HEK293 (cell line): ENCODE measurements around the gene VDR.

ENCODE experiments used
- CTCF ChIA-PET: fragments of 350-600 bp; formaldehyde crosslinking; extraction: SDS; loops from one replicate; lab custom pipeline; 2021; ENCODE audit warnings: antibody characterized with exemption; lab: Yijun Ruan, JAX
- POLR2A ChIA-PET: fragments of 300-600 bp; formaldehyde crosslinking; extraction: SDS; loops from one replicate; lab custom pipeline; 2020; ENCODE audit warnings: antibody characterized with exemption, inconsistent platforms; lab: Yijun Ruan, JAX
- H3K27ac ChIP-seq: fragments of 200-500 bp; sonication (Bioruptor generic); 2 replicates; pipeline ENCODE4 v1.5.1; 2014; ENCODE audit warnings: low read depth, low read length, control low read depth, inconsistent platforms; ENCODE audit errors: extremely low read depth
- H3K36me3 ChIP-seq, 2 experiments: fragments of 200-500 bp in 1 of 2; sonication (Bioruptor generic) in 1 of 2; 1 replicate in 1 of 2; 2 replicates in 1 of 2; pipeline ENCODE4 v1.5.1; 2014 to 2017; ENCODE audit warnings: inconsistent platforms in 2 of 2, low read length in 2 of 2; ENCODE audit not compliant: control insufficient read depth in 2 of 2, insufficient read depth in 1 of 2
- H3K4me1 ChIP-seq: fragments of 200-500 bp; sonication (Bioruptor generic); 2 replicates; pipeline ENCODE4 v1.5.1; 2014; ENCODE audit warnings: mild to moderate bottlenecking, low read length, inconsistent platforms; ENCODE audit not compliant: control insufficient read depth, insufficient read depth
- H3K4me3 ChIP-seq: 2 replicates; pipeline ENCODE4 v1.5.1; 2011; ENCODE audit warnings: low read depth, mild to moderate bottlenecking, control low read depth, low read length, moderate library complexity
- H3K9me3 ChIP-seq: fragments of 200-500 bp; sonication (Bioruptor generic); 2 replicates; pipeline ENCODE4 v1.5.1; 2014; ENCODE audit warnings: low read depth, low read length, inconsistent platforms; ENCODE audit not compliant: control insufficient read depth, insufficient read depth
- BCL11A ChIP-seq: fragments of 450-650 bp; formaldehyde crosslinking; IDR thresholded peaks from 2 replicates; pipeline ENCODE4 v1.5.1; 2016; ENCODE audit warnings: low read depth, missing biosample characterization, missing genetic modification characterization
- GLIS1 ChIP-seq: fragments of 450-650 bp; formaldehyde crosslinking; IDR thresholded peaks from 2 replicates; pipeline ENCODE4 v1.5.1; 2016; ENCODE audit warnings: missing biosample characterization, missing genetic modification characterization
- KLF1 ChIP-seq: fragments of 450-650 bp; formaldehyde crosslinking; IDR thresholded peaks from 2 replicates; pipeline ENCODE4 v1.5.1; 2016; ENCODE audit warnings: missing biosample characterization, missing genetic modification characterization
- MZF1 ChIP-seq: fragments of 450-650 bp; formaldehyde crosslinking; IDR thresholded peaks from 2 replicates; pipeline ENCODE4 v1.5.1; 2017; ENCODE audit warnings: missing biosample characterization, missing genetic modification characterization, borderline replicate concordance
- SP3 ChIP-seq: fragments of 450-650 bp; formaldehyde crosslinking; IDR thresholded peaks from 2 replicates; pipeline ENCODE4 v1.5.1; 2016; ENCODE audit warnings: missing biosample characterization, missing genetic modification characterization
- TRIM28 ChIP-seq: IDR thresholded peaks from 2 replicates; pipeline ENCODE4 v1.6.1; 2011; ENCODE audit warnings: low read length, control low read depth, borderline replicate concordance
- ZBTB6 ChIP-seq: fragments of 450-650 bp; formaldehyde crosslinking; IDR thresholded peaks from 2 replicates; pipeline ENCODE4 v1.5.1; 2017; ENCODE audit warnings: missing biosample characterization, missing genetic modification characterization
- ZBTB8A ChIP-seq: fragments of 450-650 bp; formaldehyde crosslinking; IDR thresholded peaks from 2 replicates; pipeline ENCODE4 v1.5.1; 2016; ENCODE audit warnings: missing biosample characterization, missing genetic modification characterization
- ZIC2 ChIP-seq: fragments of 450-650 bp; formaldehyde crosslinking; IDR thresholded peaks from 2 replicates; pipeline ENCODE4 v1.5.1; 2016; ENCODE audit warnings: missing biosample characterization, missing genetic modification characterization
- ZNF112 ChIP-seq: fragments of 450-650 bp; formaldehyde crosslinking; IDR thresholded peaks from 2 replicates; pipeline ENCODE4 v1.5.0; 2017; ENCODE audit warnings: missing biosample characterization, missing genetic modification characterization
- ZNF26 ChIP-seq: fragments of 450-650 bp; formaldehyde crosslinking; IDR thresholded peaks from 2 replicates; pipeline ENCODE4 v1.5.1; 2016; ENCODE audit warnings: missing biosample characterization, missing genetic modification characterization
- ZNF48 ChIP-seq: fragments of 450-650 bp; formaldehyde crosslinking; IDR thresholded peaks from 2 replicates; pipeline ENCODE4 v1.5.1; 2016; ENCODE audit warnings: missing biosample characterization, missing genetic modification characterization
- ZNF513 ChIP-seq: fragments of 450-650 bp; IDR thresholded peaks from 2 replicates; pipeline ENCODE4 v1.5.1; 2018; ENCODE audit warnings: missing biosample characterization, missing genetic modification characterization
- ZNF548 ChIP-seq: fragments of 450-650 bp; formaldehyde crosslinking; IDR thresholded peaks from 2 replicates; pipeline ENCODE4 v1.5.1; 2016; ENCODE audit warnings: missing biosample characterization, missing genetic modification characterization
- ZNF558 ChIP-seq: fragments of 450-650 bp; formaldehyde crosslinking; IDR thresholded peaks from 2 replicates; pipeline ENCODE4 v1.5.1; 2016; ENCODE audit warnings: missing biosample characterization, missing genetic modification characterization
- ZNF843 ChIP-seq: fragments of 450-650 bp; formaldehyde crosslinking; IDR thresholded peaks from 2 replicates; pipeline ENCODE4 v1.5.1; 2016; ENCODE audit warnings: missing biosample characterization, missing genetic modification characterization
- TF ChIP-seq, protein P1 (sequence below): fragments of 450-650 bp; formaldehyde crosslinking; IDR thresholded peaks from 2 replicates; pipeline ENCODE4 v1.5.1; 2017; ENCODE audit warnings: missing biosample characterization, missing genetic modification characterization
- TF ChIP-seq, protein P2 (sequence below): fragments of 450-650 bp; formaldehyde crosslinking; IDR thresholded peaks from 2 replicates; pipeline ENCODE4 v1.5.1; 2016; ENCODE audit warnings: missing biosample characterization, missing genetic modification characterization
- TF ChIP-seq, protein P3 (sequence below): fragments of 450-650 bp; formaldehyde crosslinking; IDR thresholded peaks from 2 replicates; pipeline ENCODE4 v1.5.1; 2016; ENCODE audit warnings: missing biosample characterization, missing genetic modification characterization

The VDR gene

DNA sequence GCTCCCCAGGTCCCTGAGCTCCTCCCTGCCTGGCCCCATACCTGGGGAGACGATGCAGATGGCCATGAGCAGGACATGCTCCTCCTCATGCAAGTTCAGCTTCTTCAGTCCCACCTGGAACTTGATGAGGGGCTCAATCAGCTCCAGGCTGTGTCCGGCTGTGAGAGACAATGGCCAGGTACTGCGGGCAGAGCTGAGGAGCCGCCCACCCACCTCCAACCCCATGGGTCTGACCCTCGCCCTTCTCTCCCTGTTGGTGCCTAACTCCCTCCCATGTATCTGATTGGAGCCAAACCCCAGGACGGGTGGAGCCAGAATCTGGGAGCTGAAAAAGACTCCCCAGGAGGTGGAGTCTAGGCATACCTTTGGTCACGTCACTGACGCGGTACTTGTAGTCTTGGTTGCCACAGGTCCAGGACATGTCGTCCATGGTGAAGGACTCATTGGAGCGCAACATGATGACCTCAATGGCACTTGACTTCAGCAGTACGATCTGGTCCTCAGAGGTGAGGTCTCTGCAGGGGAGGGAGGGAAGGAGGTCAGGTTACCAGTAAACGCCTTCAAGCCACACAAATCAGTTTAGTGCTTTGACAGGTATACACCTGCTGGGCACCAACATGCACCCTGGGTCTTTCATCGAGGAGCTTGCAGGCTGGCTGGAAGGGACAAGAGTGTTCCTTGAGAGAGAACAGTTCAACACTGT is 58.3 kb downstream of the VDR start:
- TF ChIP-seq ZIC2 (tag by site-specific recombination) (no peak; the same call in 1 of the 2 replicates), ZBTB6 (no peak), ZNF48 (no peak), ZNF548 (no peak)
- TF ChIP-seq, protein P1, sequence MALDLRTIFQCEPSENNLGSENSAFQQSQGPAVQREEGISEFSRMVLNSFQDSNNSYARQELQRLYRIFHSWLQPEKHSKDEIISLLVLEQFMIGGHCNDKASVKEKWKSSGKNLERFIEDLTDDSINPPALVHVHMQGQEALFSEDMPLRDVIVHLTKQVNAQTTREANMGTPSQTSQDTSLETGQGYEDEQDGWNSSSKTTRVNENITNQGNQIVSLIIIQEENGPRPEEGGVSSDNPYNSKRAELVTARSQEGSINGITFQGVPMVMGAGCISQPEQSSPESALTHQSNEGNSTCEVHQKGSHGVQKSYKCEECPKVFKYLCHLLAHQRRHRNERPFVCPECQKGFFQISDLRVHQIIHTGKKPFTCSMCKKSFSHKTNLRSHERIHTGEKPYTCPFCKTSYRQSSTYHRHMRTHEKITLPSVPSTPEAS (tag by site-specific recombination), result no peak
- no peak overlapping the region for H3K27ac ChIP-seq
- ChIA-PET POLR2A (no interaction called here), CTCF (interaction anchor here (0.6 to 5.0 kb wide), 10 partner anchors 7 to 131 kb away, joined by 3 to 42 read pairs (median 4); no protein-coding TSS in a partner anchor)
- no peaks in the 10 kb centered on the region for H3K9me3 ChIP-seq
- no peak overlapping the region for H3K4me3 ChIP-seq
- no peaks in the 10 kb centered on the region for H3K36me3 ChIP-seq
- peaks cover 3% of the 10 kb centered on the region; the same call in 1 of the 2 replicates for H3K4me1 ChIP-seq

DNA sequence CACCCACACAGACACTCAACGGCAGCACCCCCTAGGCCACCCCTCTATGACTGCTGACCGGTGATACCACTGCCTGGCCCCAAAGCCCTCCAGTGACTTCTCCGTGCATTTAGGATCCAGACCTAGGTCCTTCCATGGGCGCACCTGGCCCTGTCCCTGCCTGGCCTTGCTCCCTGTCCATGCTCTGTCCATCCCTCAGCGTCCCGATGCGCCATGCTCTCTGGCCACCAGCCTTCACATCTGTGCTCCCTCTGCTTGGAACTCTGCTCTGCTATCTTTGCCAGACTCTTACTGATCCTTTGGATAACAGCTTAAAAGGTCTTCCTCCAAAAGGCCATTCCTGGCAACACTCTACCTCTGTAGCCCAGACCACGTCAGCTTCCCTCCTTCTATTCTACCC is 59.7 kb downstream of the VDR start:
- TF ChIP-seq BCL11A (no peak), SP3 (tag by site-specific recombination) (no peak), ZNF558 (tag by site-specific recombination) (no peak), ZNF112 (tag by site-specific recombination) (no peak), ZNF513 (tag by site-specific recombination) (no peak), ZNF843 (tag by site-specific recombination) (no peak), GLIS1 (no peak), MZF1 (no peak)
- TF ChIP-seq, protein P2, sequence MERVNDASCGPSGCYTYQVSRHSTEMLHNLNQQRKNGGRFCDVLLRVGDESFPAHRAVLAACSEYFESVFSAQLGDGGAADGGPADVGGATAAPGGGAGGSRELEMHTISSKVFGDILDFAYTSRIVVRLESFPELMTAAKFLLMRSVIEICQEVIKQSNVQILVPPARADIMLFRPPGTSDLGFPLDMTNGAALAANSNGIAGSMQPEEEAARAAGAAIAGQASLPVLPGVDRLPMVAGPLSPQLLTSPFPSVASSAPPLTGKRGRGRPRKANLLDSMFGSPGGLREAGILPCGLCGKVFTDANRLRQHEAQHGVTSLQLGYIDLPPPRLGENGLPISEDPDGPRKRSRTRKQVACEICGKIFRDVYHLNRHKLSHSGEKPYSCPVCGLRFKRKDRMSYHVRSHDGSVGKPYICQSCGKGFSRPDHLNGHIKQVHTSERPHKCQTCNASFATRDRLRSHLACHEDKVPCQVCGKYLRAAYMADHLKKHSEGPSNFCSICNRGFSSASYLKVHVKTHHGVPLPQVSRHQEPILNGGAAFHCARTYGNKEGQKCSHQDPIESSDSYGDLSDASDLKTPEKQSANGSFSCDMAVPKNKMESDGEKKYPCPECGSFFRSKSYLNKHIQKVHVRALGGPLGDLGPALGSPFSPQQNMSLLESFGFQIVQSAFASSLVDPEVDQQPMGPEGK (tag by site-specific recombination), result no peak
- H3K4me3 ChIP-seq, result no peak overlapping the region
- H3K9me3 ChIP-seq, result no peaks in the 10 kb centered on the region
- H3K36me3 ChIP-seq, result no peaks in the 10 kb centered on the region
- POLR2A ChIA-PET, result no interaction called here
- H3K27ac ChIP-seq, result no peak overlapping the region
- CTCF ChIA-PET, result interaction anchor here (0.9 to 1.4 kb wide), 4 partner anchors 13 to 127 kb away, joined by 3 to 6 read pairs (median 4); no protein-coding TSS in a partner anchor
- H3K4me1 ChIP-seq, result no peaks in the 10 kb centered on the region

- TF ChIP-seq ZNF558 (tag by site-specific recombination), result no peak
- TF ChIP-seq, protein P3, sequence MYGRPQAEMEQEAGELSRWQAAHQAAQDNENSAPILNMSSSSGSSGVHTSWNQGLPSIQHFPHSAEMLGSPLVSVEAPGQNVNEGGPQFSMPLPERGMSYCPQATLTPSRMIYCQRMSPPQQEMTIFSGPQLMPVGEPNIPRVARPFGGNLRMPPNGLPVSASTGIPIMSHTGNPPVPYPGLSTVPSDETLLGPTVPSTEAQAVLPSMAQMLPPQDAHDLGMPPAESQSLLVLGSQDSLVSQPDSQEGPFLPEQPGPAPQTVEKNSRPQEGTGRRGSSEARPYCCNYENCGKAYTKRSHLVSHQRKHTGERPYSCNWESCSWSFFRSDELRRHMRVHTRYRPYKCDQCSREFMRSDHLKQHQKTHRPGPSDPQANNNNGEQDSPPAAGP (tag by site-specific recombination), result 0 out of 2 replicates have a peak, but pooled peaks have one; percentile 46
- TF ChIP-seq ZBTB8A (tag by site-specific recombination), result 0 out of 2 replicates have a peak, but pooled peaks have one; percentile 20
- TF ChIP-seq KLF1, result peak; percentile 83
- no peak for TF ChIP-seq ZNF26 (tag by site-specific recombination)
- no peak for TF ChIP-seq TRIM28
- Histone ChIP-seq H3K27ac (no peak overlapping the region), H3K4me3 (no peak overlapping the region), H3K9me3 (no peaks in the 10 kb centered on the region), H3K4me1 (no peaks in the 10 kb centered on the region), H3K36me3 (no peaks in the 10 kb centered on the region)
- ChIA-PET CTCF (interaction anchor here (0.7 to 1.2 kb wide), 3 partner anchors 103 to 591 kb away, joined by 3 to 6 read pairs (median 4); no protein-coding TSS in a partner anchor), POLR2A (interaction anchor here (0.5 kb wide), 1 partner anchor 24 kb away, joined by 3 read pairs; no protein-coding TSS in a partner anchor)
Observed at GRCh38 chr12:47844264-47845019, 60.4 kb downstream of the VDR start.
